RWPE1 (cell line): ENCODE data around the gene TNFRSF14.

ENCODE experiments used
- CTCF ChIA-PET: fragments of 350-600 bp; sonication (Branson Sonifier 250); formaldehyde crosslinking; extraction: SDS; loops from one replicate; lab custom pipeline; 2021; lab: Yijun Ruan, JAX
- POLR2A ChIA-PET: fragments of 400-600 bp; formaldehyde crosslinking; extraction: SDS; loops from one replicate; lab custom pipeline; 2020; ENCODE audit warnings: antibody characterized with exemption; ENCODE audit not compliant: low non-redundant PET; lab: Yijun Ruan, JAX
- DNase-seq: peaks from one replicate; pipeline ENCODE4 v3.0.0; 2012; ENCODE audit warnings: low spot score
- H3K27ac ChIP-seq: fragments of 450-650 bp; 2 replicates; pipeline ENCODE4 v1.5.1; 2017
- CTCF ChIP-seq: fragments of 450-650 bp; conservative IDR thresholded peaks from 2 replicates; pipeline ENCODE4 v1.5.1; 2017; ENCODE audit warnings: low read depth, mild to moderate bottlenecking

TNFRSF14 gene

GRCh38 chr1:2605509-2606395 is 49.6 kb downstream of the TNFRSF14 start:
- no peak for DNase-seq
- CTCF ChIA-PET: no interaction called here

GRCh38 chr1:2606396-2606880 is 50.3 kb downstream of the TNFRSF14 start:
- ChIA-PET CTCF (no interaction called here), POLR2A (no interaction called here)
- DNase-seq: no peak
- TF ChIP-seq CTCF: no peak
- no peak overlapping the region for H3K27ac ChIP-seq

More at GRCh38 chr1:2605509-2606395, 49.6 kb downstream of the TNFRSF14 start:
- no peak overlapping the region for H3K27ac ChIP-seq
- TF ChIP-seq CTCF: no peak
- POLR2A ChIA-PET: no interaction called here

- no peak for TF ChIP-seq CTCF
- CTCF ChIA-PET: no interaction called here
- no peak for DNase-seq
- H3K27ac ChIP-seq: no peak overlapping the region
- POLR2A ChIA-PET: no interaction called here
Measured at GRCh38 chr1:2606881-2607621, 50.9 kb downstream of the TNFRSF14 start.

GRCh38 chr1:2607641-2608091 is 51.5 kb downstream of the TNFRSF14 start:
- H3K27ac ChIP-seq: no peak overlapping the region
- CTCF ChIA-PET: no interaction called here
- POLR2A ChIA-PET: no interaction called here
- no peak for DNase-seq
- no peak for TF ChIP-seq CTCF

- H3K27ac ChIP-seq: no peak overlapping the region
- POLR2A ChIA-PET: no interaction called here
- no peak for TF ChIP-seq CTCF
- no peak for DNase-seq
- CTCF ChIA-PET: no interaction called here
Measured at GRCh38 chr1:2609319-2610035, 53.3 kb downstream of the TNFRSF14 start.
